NB4 (cell line): Measurements from ENCODE around the gene PGA3.

ENCODE experiments used
- POLR2A ChIP-seq: IDR thresholded peaks from 2 replicates; pipeline ENCODE4 v1.6.1; 2011; ENCODE audit warnings: mild to moderate bottlenecking; ENCODE audit not compliant: insufficient read length; ENCODE audit errors: extremely low read depth
- TF ChIP-seq, protein P1 (sequence below): IDR thresholded peaks from one replicate; pipeline ENCODE4 v1.5.1; 2012; ENCODE audit warnings: low read depth, low read length

DNA sequence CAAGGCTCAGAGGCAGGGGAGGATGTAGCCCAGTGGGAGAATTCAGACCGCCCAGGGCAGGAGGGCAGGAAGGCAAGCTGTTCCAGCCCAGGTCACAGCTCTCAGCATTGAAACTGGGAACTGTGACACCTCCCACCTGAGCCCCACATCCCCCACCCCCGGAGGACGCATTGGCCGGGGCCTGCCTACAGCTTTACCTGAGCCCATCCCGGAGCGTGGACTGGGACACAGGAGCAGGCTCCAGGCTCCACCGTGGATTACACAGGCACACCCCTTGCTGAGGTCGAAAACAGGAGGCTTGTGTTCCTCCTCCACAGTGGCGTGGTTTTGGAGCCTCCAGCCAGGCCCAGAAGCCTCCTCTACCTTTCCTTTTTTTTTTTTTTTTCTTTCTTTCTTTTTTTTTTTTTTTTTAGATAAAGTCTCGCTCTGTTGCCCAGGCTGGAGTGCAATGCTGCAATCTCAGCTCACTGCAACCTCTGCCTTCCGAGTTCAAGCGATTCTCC is 9.1 kb upstream of the PGA3 start:
- TF ChIP-seq, protein P1, sequence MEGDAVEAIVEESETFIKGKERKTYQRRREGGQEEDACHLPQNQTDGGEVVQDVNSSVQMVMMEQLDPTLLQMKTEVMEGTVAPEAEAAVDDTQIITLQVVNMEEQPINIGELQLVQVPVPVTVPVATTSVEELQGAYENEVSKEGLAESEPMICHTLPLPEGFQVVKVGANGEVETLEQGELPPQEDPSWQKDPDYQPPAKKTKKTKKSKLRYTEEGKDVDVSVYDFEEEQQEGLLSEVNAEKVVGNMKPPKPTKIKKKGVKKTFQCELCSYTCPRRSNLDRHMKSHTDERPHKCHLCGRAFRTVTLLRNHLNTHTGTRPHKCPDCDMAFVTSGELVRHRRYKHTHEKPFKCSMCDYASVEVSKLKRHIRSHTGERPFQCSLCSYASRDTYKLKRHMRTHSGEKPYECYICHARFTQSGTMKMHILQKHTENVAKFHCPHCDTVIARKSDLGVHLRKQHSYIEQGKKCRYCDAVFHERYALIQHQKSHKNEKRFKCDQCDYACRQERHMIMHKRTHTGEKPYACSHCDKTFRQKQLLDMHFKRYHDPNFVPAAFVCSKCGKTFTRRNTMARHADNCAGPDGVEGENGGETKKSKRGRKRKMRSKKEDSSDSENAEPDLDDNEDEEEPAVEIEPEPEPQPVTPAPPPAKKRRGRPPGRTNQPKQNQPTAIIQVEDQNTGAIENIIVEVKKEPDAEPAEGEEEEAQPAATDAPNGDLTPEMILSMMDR = no peak
- TF ChIP-seq POLR2A = no peak
